GM18505 (cell line): ENCODE data around the gene DGKH.

Experiments
- ATAC-seq: cut with Tn5 transposase; IDR thresholded peaks from one replicate; pipeline ENCODE4 v1.9.1; 2021; ENCODE audit not compliant: unreplicated experiment
- POLR2A ChIP-seq: IDR thresholded peaks from 4 replicates; pipeline ENCODE4 v1.6.1; 2011; ENCODE audit warnings: borderline replicate concordance; ENCODE audit not compliant: insufficient read depth, insufficient read length; ENCODE audit errors: extremely low read depth

Gene DGKH

DNA sequence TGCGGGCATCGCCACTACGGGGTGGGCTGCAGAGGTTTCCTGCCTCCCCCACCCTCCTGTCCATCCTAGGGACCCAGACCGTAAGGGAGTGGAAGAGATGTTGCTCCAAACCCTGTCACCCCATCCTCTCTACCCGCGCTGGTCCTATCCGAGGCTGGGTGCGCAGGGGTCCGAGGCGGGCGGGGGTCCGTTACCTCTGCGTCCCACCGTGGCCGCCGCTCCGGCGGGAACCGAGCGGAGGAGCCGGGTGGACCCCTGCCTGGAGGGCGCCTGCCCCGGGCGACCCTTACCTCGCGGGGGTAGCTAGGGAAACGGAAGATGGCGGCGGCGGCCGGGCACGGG lies at the start of gene DGKH:
DGKH (plus strand) TSS at position 307 of the 342 bp plus-strand sequence. CDS start 126 bp downstream, outside the sequence.
- TF ChIP-seq POLR2A, result no peak
- peak; percentile 15 for ATAC-seq

DNA sequence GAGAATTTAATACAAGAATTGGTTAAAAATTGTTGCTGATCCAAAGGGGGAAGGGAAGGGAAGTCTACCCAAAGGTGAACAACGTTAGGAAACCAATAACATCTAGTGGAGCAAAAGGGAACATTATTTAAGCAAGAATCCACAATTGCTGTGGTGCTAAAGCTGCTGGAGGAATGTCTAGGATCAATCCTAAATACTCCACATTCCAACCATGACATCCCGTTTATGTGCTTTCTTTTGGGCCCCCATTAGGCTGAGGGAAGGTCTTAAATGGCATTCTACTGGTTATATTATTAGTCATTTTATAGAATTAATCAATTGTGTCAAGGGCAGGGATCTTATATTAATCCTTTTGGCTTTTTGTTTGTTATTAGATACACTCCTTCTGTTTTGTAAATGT lies 47.6 kb upstream of the DGKH start:
- TF ChIP-seq POLR2A, result no peak
- ATAC-seq, result no peak

- no peak for TF ChIP-seq POLR2A
- ATAC-seq, result no peak
These were observed 46.9 kb upstream of the DGKH start for GRCh38 chr13:42001580-42001979.

DNA sequence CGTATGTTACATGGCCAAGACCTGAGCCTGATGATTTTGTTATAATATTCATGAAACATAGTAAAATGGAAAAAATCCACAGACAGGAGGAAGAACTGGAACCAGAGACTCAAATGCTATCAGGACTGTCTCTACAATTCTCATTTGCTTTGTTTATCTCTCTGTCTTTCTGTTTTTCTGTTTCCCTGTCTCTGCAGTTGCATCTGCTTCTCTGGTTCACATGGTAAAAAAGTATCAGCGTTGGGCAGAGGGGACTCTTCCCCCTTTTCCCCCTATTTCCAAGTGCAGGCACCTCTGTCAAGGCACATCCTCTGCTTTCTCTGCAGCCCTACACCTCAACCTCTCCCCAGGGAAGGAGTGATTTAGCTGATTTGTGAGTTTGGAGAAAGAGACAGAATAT lies 46.4 kb upstream of the DGKH start:
- ATAC-seq, result no peak

GRCh38 chr13:42007844-42008243 lies 40.6 kb upstream of the DGKH start:
- no peak for TF ChIP-seq POLR2A
- no peak for ATAC-seq

More for the DNA sequence above, 46.4 kb upstream of the DGKH start:
- no peak for TF ChIP-seq POLR2A

GRCh38 chr13:42009057-42009456 lies 39.4 kb upstream of the DGKH start:
- no peak for TF ChIP-seq POLR2A
- ATAC-seq, result no peak

- TF ChIP-seq POLR2A, result no peak
- no peak for ATAC-seq
These were observed 36.7 kb upstream of the DGKH start for GRCh38 chr13:42011601-42012350.

- ATAC-seq, result no peak
- TF ChIP-seq POLR2A, result no peak
These were observed 34.3 kb upstream of the DGKH start for GRCh38 chr13:42014119-42014518.

- no peak for ATAC-seq
- TF ChIP-seq POLR2A, result no peak
These were observed 31.2 kb upstream of the DGKH start for GRCh38 chr13:42017264-42017663.

DNA sequence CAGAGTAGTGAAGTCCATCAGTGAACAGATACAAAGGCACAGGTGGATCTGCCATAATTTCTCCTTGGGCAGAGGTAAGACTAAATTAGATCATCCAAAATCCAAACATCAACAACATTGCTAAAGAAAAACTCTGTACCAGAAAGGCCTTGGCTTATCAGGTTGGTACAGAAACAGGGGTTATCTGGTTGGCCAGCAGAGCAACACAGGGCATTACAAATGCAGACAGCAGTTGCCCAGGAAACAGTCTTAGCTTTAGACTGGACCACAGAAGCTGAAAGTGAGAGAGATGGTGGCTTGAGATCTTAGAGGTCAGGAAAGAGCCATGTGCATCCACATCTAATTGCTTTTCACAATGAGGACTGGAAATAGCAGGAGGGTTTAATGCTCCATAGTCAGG lies 26.6 kb upstream of the DGKH start:
- no peak for TF ChIP-seq POLR2A

GRCh38 chr13:42022336-42022735 lies 26.1 kb upstream of the DGKH start:
- no peak for ATAC-seq
- TF ChIP-seq POLR2A, result no peak

More for the DNA sequence above, 26.6 kb upstream of the DGKH start:
- ATAC-seq, result no peak

DNA sequence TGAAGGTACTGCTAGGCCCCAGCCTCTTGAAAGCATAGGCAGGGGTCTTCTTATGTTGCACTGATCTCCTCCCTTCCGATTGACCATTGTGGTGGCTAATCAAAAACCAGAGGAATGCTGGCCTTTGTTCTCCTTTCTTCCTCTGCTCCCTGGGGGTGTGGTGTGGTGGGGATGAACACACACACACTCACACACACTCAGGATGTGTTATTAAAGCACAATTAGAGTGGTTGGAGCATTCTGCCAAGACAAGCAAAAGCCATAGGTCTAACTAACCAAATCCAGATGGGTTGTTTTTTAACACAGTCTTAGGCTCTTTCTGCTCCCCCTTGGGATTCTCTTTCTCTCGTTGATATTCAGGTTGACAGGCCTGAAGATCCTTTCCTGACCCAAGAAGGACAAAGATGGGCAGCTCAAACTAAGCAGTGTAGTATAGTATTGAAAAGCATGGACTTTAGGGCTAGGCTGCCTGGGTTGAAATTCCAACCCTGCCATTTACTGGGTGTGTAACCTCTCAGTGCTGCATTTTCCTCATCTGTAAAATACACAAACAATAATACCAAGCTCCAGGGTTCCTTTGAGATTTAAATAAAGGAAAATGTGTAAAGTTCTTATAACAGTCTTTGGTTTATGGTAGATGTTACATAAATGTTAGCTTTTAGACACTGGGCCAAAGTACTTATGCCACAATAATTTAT lies 25.5 kb upstream of the DGKH start:
- ATAC-seq, result no peak

GRCh38 chr13:42027286-42027685 lies 21.2 kb upstream of the DGKH start:
- no peak for ATAC-seq
- no peak for TF ChIP-seq POLR2A

More for the DNA sequence above, 25.5 kb upstream of the DGKH start:
- TF ChIP-seq POLR2A, result no peak
